Thoracic aorta (tissue), 2 donors: ENCODE measurements around the gene ELP2. TPM values are rescaled to one million over a fixed set of nuclear protein-coding genes. Genes with fewer than 3 reads are reported as not detected.

ENCODE experiments used
- ATAC-seq: fragments of 150-250 bp; one replicate; pipeline ENCODE4 v1.8.0; 2017; ENCODE audit warnings: low read depth; ENCODE audit not compliant: insufficient number of reproducible peaks, low FRiP score
- DNase-seq: peaks from one replicate; pipeline ENCODE4 v3.0.0-alpha.2; 2020; ENCODE audit warnings: low spot score
- H3K27ac ChIP-seq, 2 donors: fragments of 200-600 bp; sonication (generic); 1 replicate in 1 of 2; 2 replicates in 1 of 2; pipeline ENCODE4 v1.5.1; 2016; ENCODE audit warnings: mild to moderate bottlenecking in 2 of 2, moderate library complexity in 2 of 2
- H3K27me3 ChIP-seq: fragments of 200-600 bp; sonication (generic); replicated peaks from 2 replicates; pipeline ENCODE4 v1.6.0; 2016; ENCODE audit warnings: mild to moderate bottlenecking; ENCODE audit not compliant: insufficient read depth
- H3K36me3 ChIP-seq: fragments of 200-600 bp; sonication (generic); one replicate; pipeline ENCODE4 v1.5.1; 2016
- H3K4me1 ChIP-seq, 2 donors: fragments of 200-600 bp; sonication (generic); 1 replicate in 1 of 2; 2 replicates in 1 of 2; pipeline versions ENCODE4 v1.5.1 to v1.6.0; 2016; ENCODE audit warnings: low read depth in 2 of 2, mild to moderate bottlenecking in 1 of 2; ENCODE audit not compliant: control insufficient read depth in 1 of 2
- H3K4me3 ChIP-seq: fragments of 200-600 bp; sonication (generic); 2 replicates; pipeline ENCODE4 v1.5.1; 2016; ENCODE audit warnings: mild to moderate bottlenecking
- H3K9me3 ChIP-seq: fragments of 200-600 bp; sonication (generic); 2 replicates; pipeline ENCODE4 v1.5.1; 2016
- CTCF ChIP-seq: fragments of 200-600 bp; sonication (generic); IDR thresholded peaks from one replicate; pipeline ENCODE4 v1.5.1; 2019; ENCODE audit warnings: antibody characterized with exemption
- total RNA-seq, 2 donors: library from RNA; depleted of rRNA; stranded (reverse); fragments of >200 nt; gene quantifications; one replicate each; pipeline versions ENCODE4 v1.1.0 to v1.2.3, GENCODE V29; 2016

The ELP2 gene
- total RNA-seq, 2 donors from 2014 or later: 59.0 to 66.6 TPM

DNA sequence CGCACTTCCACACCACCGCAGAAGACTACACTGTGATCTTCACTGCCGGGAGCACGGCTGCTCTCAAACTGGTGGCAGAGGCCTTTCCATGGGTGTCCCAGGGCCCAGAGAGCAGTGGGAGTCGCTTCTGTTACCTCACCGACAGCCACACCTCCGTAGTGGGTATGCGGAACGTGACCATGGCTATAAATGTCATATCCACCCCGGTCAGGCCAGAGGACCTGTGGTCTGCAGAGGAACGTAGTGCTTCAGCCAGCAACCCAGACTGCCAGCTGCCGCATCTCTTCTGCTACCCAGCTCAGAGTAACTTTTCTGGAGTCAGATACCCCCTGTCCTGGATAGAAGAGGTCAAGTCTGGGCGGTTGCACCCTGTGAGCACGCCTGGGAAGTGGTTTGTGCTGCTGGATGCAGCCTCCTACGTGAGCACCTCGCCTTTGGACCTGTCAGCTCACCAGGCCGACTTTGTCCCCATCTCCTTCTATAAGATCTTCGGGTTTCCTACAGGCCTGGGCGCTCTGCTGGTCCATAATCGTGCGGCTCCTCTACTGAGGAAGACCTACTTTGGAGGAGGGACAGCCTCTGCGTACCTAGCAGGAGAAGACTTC, 70.1 kb downstream of the ELP2 start:
- DNase-seq (no peak), ATAC-seq (no peak)
- Histone ChIP-seq H3K9me3 (no peaks in the 10 kb centered on the region), H3K4me3 (no peak overlapping the region), H3K36me3 (no peaks in the 10 kb centered on the region), H3K27ac (no peak overlapping the region), H3K27me3 (no peaks in the 10 kb centered on the region), H3K4me1 (no peaks in the 10 kb centered on the region)
- no peak for TF ChIP-seq CTCF

GRCh38 chr18:36200354-36200771, 70.7 kb downstream of the ELP2 start:
- H3K9me3 ChIP-seq: no peaks in the 10 kb centered on the region
- DNase-seq (no peak), ATAC-seq (no peak)
- no peak for TF ChIP-seq CTCF
- H3K4me1 ChIP-seq: no peaks in the 10 kb centered on the region
- no peaks in the 10 kb centered on the region for H3K36me3 ChIP-seq
- H3K27me3 ChIP-seq: no peaks in the 10 kb centered on the region
- no peak overlapping the region for H3K27ac ChIP-seq
- no peak overlapping the region for H3K4me3 ChIP-seq

- no peak for ATAC-seq
- Histone ChIP-seq H3K9me3 (no peaks in the 10 kb centered on the region), H3K27ac (no peak overlapping the region), H3K36me3 (no peaks in the 10 kb centered on the region), H3K4me3 (no peak overlapping the region), H3K27me3 (no peaks in the 10 kb centered on the region), H3K4me1 (no peaks in the 10 kb centered on the region)
- TF ChIP-seq CTCF: no peak
- DNase-seq: no peak
These were observed 72.1 kb downstream of the ELP2 start for GRCh38 chr18:36201765-36202164.

DNA sequence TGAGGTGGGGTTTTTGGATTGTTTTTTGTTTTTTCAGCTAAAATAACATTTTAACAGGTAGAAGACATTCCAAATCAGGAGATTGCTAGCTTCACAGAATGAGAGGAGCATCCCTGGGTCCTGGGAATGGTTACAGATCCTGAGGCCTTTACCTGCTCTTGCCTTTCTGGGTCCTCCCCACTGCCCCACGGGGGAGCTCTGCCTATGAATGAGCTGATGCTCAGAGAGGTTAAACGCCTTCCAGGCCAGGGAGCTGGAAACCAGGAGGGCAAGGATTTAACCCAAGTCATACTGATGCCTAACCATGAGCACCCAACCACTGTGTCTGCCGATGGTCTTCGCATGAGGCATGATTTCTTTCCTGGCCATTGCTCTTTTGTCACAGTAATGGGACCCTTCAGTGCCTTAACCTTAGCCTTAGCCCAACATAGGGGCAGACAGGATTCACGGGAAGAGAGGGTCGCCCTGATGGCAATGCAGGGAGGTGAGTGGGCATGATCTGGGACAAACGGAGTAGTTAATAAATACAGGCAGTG, 73.7 kb downstream of the ELP2 start:
- H3K27me3 ChIP-seq: no peaks in the 10 kb centered on the region
- H3K4me3 ChIP-seq: no peak overlapping the region
- no peaks in the 10 kb centered on the region for H3K4me1 ChIP-seq
- H3K36me3 ChIP-seq: no peaks in the 10 kb centered on the region
- ATAC-seq (no peak), DNase-seq (no peak)
- no peak overlapping the region for H3K27ac ChIP-seq
- H3K9me3 ChIP-seq: no peaks in the 10 kb centered on the region
- no peak for TF ChIP-seq CTCF

- no peak for TF ChIP-seq CTCF
- no peaks in the 10 kb centered on the region for H3K9me3 ChIP-seq
- H3K4me1 ChIP-seq: no peaks in the 10 kb centered on the region
- no peaks in the 10 kb centered on the region for H3K36me3 ChIP-seq
- no peak overlapping the region for H3K27ac ChIP-seq
- no peaks in the 10 kb centered on the region for H3K27me3 ChIP-seq
- ATAC-seq: no peak
- DNase-seq: no peak
- H3K4me3 ChIP-seq: no peak overlapping the region
These were observed 75.5 kb downstream of the ELP2 start for GRCh38 chr18:36205166-36205565.
